GM12878 (cell line): ENCODE data around the gene EIF3D. TPM values are rescaled to one million over a fixed set of nuclear protein-coding genes. Genes with fewer than 3 reads are reported as not detected.

Experiments
- ATAC-seq: fragments of 200-7000 bp; cut with Tn5 transposase; 3 replicates; pipeline ENCODE4 v1.9.1; 2020; ENCODE audit warnings: mild to moderate bottlenecking, moderate library complexity
- BruUV-seq: library from RNA; stranded (reverse); fragments of 400-500 nt; replicated peaks from 2 replicates; lab custom pipeline; 2021; lab: Mats Ljungman, UMichigan
- CTCF ChIA-PET: fragments of 300-600 bp; sonication (Branson Sonifier 250); formaldehyde crosslinking; extraction: SDS; loops from one replicate; lab custom pipeline; 2021; ENCODE audit warnings: inconsistent platforms; lab: Yijun Ruan, JAX
- POLR2A ChIA-PET: fragments of 350-600 bp; formaldehyde crosslinking; extraction: SDS; loops from one replicate; lab custom pipeline; 2021; ENCODE audit warnings: inconsistent platforms; lab: Charles Lee
- RAD21 ChIA-PET: fragments of 300-600 bp; sonication (Branson Sonifier 250); formaldehyde crosslinking; loops from one replicate; lab custom pipeline; 2023; ENCODE audit warnings: antibody characterized with exemption; ENCODE audit not compliant: unreplicated experiment; lab: Charles Lee
- SMC1A ChIA-PET: fragments of 300-600 bp; sonication (Branson Sonifier 250); formaldehyde crosslinking; loops from one replicate; lab custom pipeline; 2023; ENCODE audit not compliant: unreplicated experiment, uncharacterized antibody; lab: Charles Lee
- DNase-seq: peaks from one replicate; pipeline ENCODE4 v3.0.0-alpha.2; 2011; ENCODE audit warnings: low read depth, low spot score
- FAIRE-seq: peaks from 3 replicates; lab custom pipeline; 2011; peaks lifted over from hg19 to GRCh38; lab: Jason Lieb, UNC
- H2AFZ ChIP-seq: 2 replicates; pipeline ENCODE4 v1.6.0; 2011; ENCODE audit warnings: low read depth, low read length, control low read depth; ENCODE audit not compliant: control insufficient read depth
- H3K27ac ChIP-seq: 2 replicates; pipeline ENCODE4 v1.5.1; 2011; ENCODE audit warnings: control low read depth; ENCODE audit not compliant: control insufficient read depth, insufficient read depth
- H3K27me3 ChIP-seq, 2 experiments: replicated peaks in 1 of 2; 2 replicates each; pipeline versions ENCODE4 v1.6.0 to v1.6.1; 2011; ENCODE audit warnings: low read length in 1 of 2; ENCODE audit not compliant: control insufficient read depth in 2 of 2, insufficient read depth in 2 of 2
- H3K36me3 ChIP-seq, 2 experiments: 2 replicates each; pipeline ENCODE4 v1.5.1; 2011; ENCODE audit warnings: low read length in 1 of 2; ENCODE audit not compliant: control insufficient read depth in 2 of 2, insufficient read depth in 2 of 2
- H3K4me1 ChIP-seq: 2 replicates; pipeline ENCODE4 v1.6.1; 2011; ENCODE audit warnings: mild to moderate bottlenecking, low read length, moderate library complexity, mixed read lengths; ENCODE audit not compliant: control insufficient read depth, insufficient read depth
- H3K4me2 ChIP-seq: 2 replicates; pipeline ENCODE4 v1.6.0; 2011; ENCODE audit warnings: control low read depth; ENCODE audit not compliant: control insufficient read depth, insufficient read depth
- H3K4me3 ChIP-seq: fragments of 200-600 bp; sonication (generic); 2 replicates; pipeline ENCODE4 v1.5.1; 2016
- H3K79me2 ChIP-seq: 2 replicates; pipeline ENCODE4 v1.6.0; 2011; ENCODE audit warnings: low read length; ENCODE audit not compliant: control insufficient read depth, insufficient read depth
- H3K9ac ChIP-seq: 2 replicates; pipeline ENCODE4 v1.8.0; 2011; ENCODE audit warnings: low read length, control low read depth, mixed read lengths; ENCODE audit not compliant: control insufficient read depth, insufficient read depth
- H3K9me3 ChIP-seq: replicated peaks from 3 replicates; pipeline ENCODE4 v1.5.1; 2011; ENCODE audit warnings: mild to moderate bottlenecking, low read length; ENCODE audit not compliant: control insufficient read depth, insufficient read depth
- H4K20me1 ChIP-seq: 2 replicates; pipeline ENCODE4 v1.6.0; 2011; ENCODE audit not compliant: control insufficient read depth, insufficient read depth
- MEF2B ChIP-seq: fragments of 450-650 bp; IDR thresholded peaks from 2 replicates; pipeline ENCODE4 v1.6.1; 2018; ENCODE audit warnings: mild to moderate bottlenecking, moderate library complexity; ENCODE audit not compliant: partially characterized antibody, poor library complexity, severe bottlenecking
- MTA3 ChIP-seq: IDR thresholded peaks from 2 replicates; pipeline ENCODE4 v1.6.1; 2012; ENCODE audit warnings: low read length, inconsistent platforms, borderline replicate concordance
- SPI1 ChIP-seq: IDR thresholded peaks from 2 replicates; pipeline ENCODE4 v1.6.1; 2011; ENCODE audit warnings: low read depth, mild to moderate bottlenecking, low read length, moderate library complexity, borderline replicate concordance; ENCODE audit not compliant: insufficient read depth
- ZBED1 ChIP-seq: IDR thresholded peaks from 2 replicates; pipeline ENCODE4 v1.6.1; 2016; ENCODE audit warnings: borderline replicate concordance
- WGBS: methylation state at CpG from one replicate; pipeline ENCODE4 v1.1.6; 2016; ENCODE audit warnings: low lambda C conversion rate; ENCODE audit not compliant: insufficient replicate concordance, insufficient coverage; ENCODE audit errors: missing lambda C conversion rate; 5-methylcytosine and 5-hydroxymethylcytosine counted together
- in situ Hi-C: fragments of 300-500 bp; cut with MboI; formaldehyde crosslinking; loops from 9 replicates; pipeline ENCODE4 v1.14.3; 2018; ENCODE audit warnings: mixed read lengths
- intact Hi-C: fragments of 100-400 bp; cut with micrococcal nuclease; formaldehyde crosslinking; loops from one replicate; pipeline ENCODE4 v1.14.2; 2022; ENCODE audit not compliant: unreplicated experiment
- polyA plus RNA-seq, 11 experiments: library from polyadenylated mRNA; depleted of rRNA in 4 of 11; unstranded in 6 of 11; stranded (reverse) in 5 of 11; fragments of >200 nt; fragmentation: Nextera tagmentation in 4 of 11; fragmentation: Illumina TruSeq in 1 of 11; extraction: Ambion mirVana in 4 of 11; extraction: Trizol in 1 of 11; gene quantifications; 1 replicate in 1 of 11; 2 replicates in 10 of 11; pipeline versions ENCODE4 v1.2.1 to v1.2.3, GENCODE V29; 2011 to 2016; ENCODE audit warnings: inconsistent platforms in 2 of 11, missing spikeins in 2 of 11, low read depth in 1 of 11
- total RNA-seq, 4 experiments: library from RNA; depleted of rRNA in 3 of 4; stranded (reverse); fragments of >200 nt in 3 of 4; fragmentation: Illumina TruSeq in 1 of 4; extraction: Trizol in 1 of 4; gene quantifications; 2 replicates each; pipeline versions ENCODE4 v1.2.1 to v1.2.3, GENCODE V29; 2013 to 2021
- TF ChIP-seq, protein P1 (sequence below): IDR thresholded peaks from 2 replicates; pipeline ENCODE4 v1.6.1; 2012; ENCODE audit warnings: low read depth, low read length, improper control_type of control experiment

Gene EIF3D
- total and polyA plus RNA-seq, 10 of the 15 experiments (the other 5 are each of a cell fraction or from before 2014, with no cell fraction given): 240 to 558 (median 420) TPM

DNA sequence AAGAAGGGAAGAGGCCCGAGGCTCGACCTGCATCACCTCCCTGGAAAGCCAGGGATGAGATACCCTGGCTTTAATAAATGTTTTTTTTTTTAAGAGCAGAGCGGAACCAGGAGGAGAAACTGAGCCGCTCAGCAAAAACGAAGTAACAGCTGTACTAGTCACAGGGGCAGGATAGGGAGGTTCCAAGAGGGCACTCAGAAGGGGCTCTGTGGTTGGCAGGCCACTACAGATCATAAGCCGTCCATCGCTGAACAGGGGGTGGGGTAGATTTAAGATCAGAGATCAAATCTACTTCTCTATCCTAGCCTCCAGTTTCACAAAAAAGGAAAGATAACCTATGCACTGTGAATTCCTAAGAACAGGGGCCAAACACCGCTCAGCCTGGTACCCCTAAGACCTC, 625 bp downstream of the EIF3D start (continued):
- peak; percentile 73; the same call in 1 of the 2 replicates for TF ChIP-seq MTA3

DNA sequence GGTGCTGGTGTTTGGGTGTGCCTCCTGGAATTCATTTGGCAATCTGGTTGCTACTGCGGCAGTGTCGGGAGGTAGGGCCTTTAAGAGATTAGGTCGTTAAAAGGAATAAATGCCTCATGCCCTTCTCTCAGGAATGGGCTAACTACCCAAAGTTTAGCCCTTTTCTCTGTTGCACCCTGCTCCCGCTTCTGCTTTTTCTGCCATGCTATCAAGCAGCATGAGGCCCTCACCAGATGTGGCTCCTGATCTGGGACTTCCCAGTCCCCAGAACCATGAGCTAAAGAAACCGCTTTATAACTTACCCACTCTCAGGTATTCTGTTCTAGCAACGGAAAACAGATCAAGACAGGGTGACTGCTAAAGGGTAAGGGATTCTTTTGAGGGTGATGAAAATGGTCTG, 6.3 kb downstream of the EIF3D start:
- ChIA-PET CTCF (interaction anchor here (1.6 kb wide), 1 partner anchor 11 kb away, joined by 5 read pairs; no protein-coding TSS in a partner anchor), SMC1A (no interaction called here), POLR2A (no interaction called here), RAD21 (interaction anchor here (1.2 kb wide), 1 partner anchor 12 kb away, joined by 4 read pairs; no protein-coding TSS in a partner anchor)
- ATAC-seq (peak; percentile 41; the same call in 2 of the 3 replicates), DNase-seq (no peak), FAIRE-seq (no peak)
- no TSS peak for BruUV-seq
- Histone ChIP-seq H3K9ac (no peak overlapping the region; the same call in 1 of the 2 replicates), H4K20me1 (no peaks in the 10 kb centered on the region; the same call in 1 of the 2 replicates), H3K4me3 (no peak overlapping the region), H3K27me3 (no peaks in the 10 kb centered on the region), H3K36me3 (peaks cover 35 to 64% of the 10 kb centered on the region in 2 experiments), H3K9me3 (no peaks in the 10 kb centered on the region; the same call in 2 of the 3 replicates), H3K27ac (no peak overlapping the region), H3K4me1 (no peaks in the 10 kb centered on the region; the same call in 1 of the 2 replicates), H3K79me2 (peaks cover 21% of the 10 kb centered on the region), H2AFZ (no peak overlapping the region), H3K4me2 (no peak overlapping the region)
- intact Hi-C loops (no loop called here), in situ Hi-C loops (loop anchor here (25.0 kb wide), 1 partner anchor 1110 kb away; the partner anchor contains the start of gene MCM5)
- WGBS: 80% methylated on average over 6 of the region's 6 CpGs
- TF ChIP-seq, protein P1, sequence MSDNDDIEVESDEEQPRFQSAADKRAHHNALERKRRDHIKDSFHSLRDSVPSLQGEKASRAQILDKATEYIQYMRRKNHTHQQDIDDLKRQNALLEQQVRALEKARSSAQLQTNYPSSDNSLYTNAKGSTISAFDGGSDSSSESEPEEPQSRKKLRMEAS: no peak
- TF ChIP-seq SPI1 (peak; percentile 48; the same call in 1 of the 2 replicates), MEF2B (no peak), ZBED1 (no peak)
- TF ChIP-seq, all 136 proteins: peak for 1
